ENCODE measurements around the gene GRK5. TPM values are rescaled to one million over a fixed set of nuclear protein-coding genes. Genes with fewer than 3 reads are reported as not detected.
A peak's percentile ranks its signal among the peaks of the same experiment; 100 is the strongest.

The GRK5 gene
- total and polyA plus RNA-seq, 5 donors from 2014 or later = 5.1 to 46.4 (median 14.5) TPM

- H3K36me3 Mint-ChIP-seq = peaks cover 28% of the 10 kb centered on the region
- peaks cover 27% of the 10 kb centered on the region for H3K36me3 ChIP-seq (ENCODE audit: control insufficient read depth, insufficient read depth, low read length)
- no peak overlapping the region for H3K4me3 ChIP-seq (ENCODE audit: low read depth, low read length)
- peaks cover 0 to 5% (median 0%) of the 10 kb centered on the region in 7 donors for H3K9me3 Mint-ChIP-seq
- no peaks in the 10 kb centered on the region for H3K9me3 ChIP-seq (ENCODE audit: control insufficient read depth in 2 of 2, low read length in 2 of 2)
- H3K27ac Mint-ChIP-seq = peak overlapping the region in 1 of 3 donors; percentile 91
- ATAC-seq (ENCODE audit: low read depth in 2 of 2) (no peak), DNase-seq (no peak)
- no peaks in the 10 kb centered on the region for H3K27me3 ChIP-seq (ENCODE audit: control insufficient read depth, insufficient read depth, low read length)
- H3K4me1 Mint-ChIP-seq = peaks cover 0 to 2% (median under 1%) of the 10 kb centered on the region in 4 donors
- no peak overlapping the region for H3K27ac ChIP-seq (ENCODE audit: insufficient read depth, low read length, poor library complexity, severe bottlenecking)
- H3K4me1 ChIP-seq (ENCODE audit: control insufficient read depth, insufficient read depth, low read length, poor library complexity, severe bottlenecking) = no peaks in the 10 kb centered on the region
- no peak overlapping the region for H3K4me3 Mint-ChIP-seq
- H3K27me3 Mint-ChIP-seq = no peaks in the 10 kb centered on the region
These were observed 231.3 kb downstream of the GRK5 start for GRCh38 chr10:119438717-119439116.

GRCh38 chr10:119439922-119440321 lies 232.6 kb downstream of the GRK5 start:
- Histone ChIP-seq H3K27ac (ENCODE audit: insufficient read depth, low read length, poor library complexity, severe bottlenecking) (no peak overlapping the region), H3K9me3 (ENCODE audit: control insufficient read depth in 2 of 2, low read length in 2 of 2) (no peaks in the 10 kb centered on the region), H3K27me3 (ENCODE audit: control insufficient read depth, insufficient read depth, low read length) (no peaks in the 10 kb centered on the region), H3K36me3 (ENCODE audit: control insufficient read depth, insufficient read depth, low read length) (peaks cover 25% of the 10 kb centered on the region), H3K4me1 (ENCODE audit: control insufficient read depth, insufficient read depth, low read length, poor library complexity, severe bottlenecking) (no peaks in the 10 kb centered on the region), H3K4me3 (ENCODE audit: low read depth, low read length) (no peak overlapping the region)
- ATAC-seq (ENCODE audit: low read depth in 2 of 2) = no peak
- peaks cover 0 to 2% (median under 1%) of the 10 kb centered on the region in 4 donors for H3K4me1 Mint-ChIP-seq
- H3K4me3 Mint-ChIP-seq = no peak overlapping the region
- DNase-seq = no peak
- no peak overlapping the region for H3K27ac Mint-ChIP-seq
- H3K9me3 Mint-ChIP-seq = peaks cover 0 to 1% (median 0%) of the 10 kb centered on the region in 7 donors
- peaks cover 17% of the 10 kb centered on the region for H3K36me3 Mint-ChIP-seq
- H3K27me3 Mint-ChIP-seq = no peaks in the 10 kb centered on the region

- ATAC-seq (ENCODE audit: low read depth in 2 of 2) = no peak
- Mint-ChIP-seq H3K36me3 (peaks cover 8% of the 10 kb centered on the region), H3K4me3 (no peak overlapping the region), H3K9me3 (no peaks in the 10 kb centered on the region), H3K27me3 (no peaks in the 10 kb centered on the region), H3K4me1 (peaks cover 0 to 11% (median under 1%) of the 10 kb centered on the region in 4 donors), H3K27ac (peak overlapping the region in 1 of 3 donors; percentile 26)
- Histone ChIP-seq H3K27me3 (ENCODE audit: control insufficient read depth, insufficient read depth, low read length) (no peaks in the 10 kb centered on the region), H3K4me1 (ENCODE audit: control insufficient read depth, insufficient read depth, low read length, poor library complexity, severe bottlenecking) (no peaks in the 10 kb centered on the region), H3K36me3 (ENCODE audit: control insufficient read depth, insufficient read depth, low read length) (peaks cover 25% of the 10 kb centered on the region), H3K27ac (ENCODE audit: insufficient read depth, low read length, poor library complexity, severe bottlenecking) (no peak overlapping the region), H3K4me3 (ENCODE audit: low read depth, low read length) (no peak overlapping the region), H3K9me3 (ENCODE audit: control insufficient read depth in 2 of 2, low read length in 2 of 2) (no peaks in the 10 kb centered on the region)
- no peak for DNase-seq
These were observed 233.9 kb downstream of the GRK5 start for GRCh38 chr10:119441151-119441821.

GRCh38 chr10:119441921-119442757 lies 234.8 kb downstream of the GRK5 start:
- DNase-seq = no peak
- H3K27me3 ChIP-seq (ENCODE audit: control insufficient read depth, insufficient read depth, low read length) = no peaks in the 10 kb centered on the region
- H3K9me3 Mint-ChIP-seq = no peaks in the 10 kb centered on the region
- H3K36me3 ChIP-seq (ENCODE audit: control insufficient read depth, insufficient read depth, low read length) = peaks cover 19% of the 10 kb centered on the region
- no peak overlapping the region for H3K27ac ChIP-seq (ENCODE audit: insufficient read depth, low read length, poor library complexity, severe bottlenecking)
- no peak overlapping the region for H3K27ac Mint-ChIP-seq
- H3K27me3 Mint-ChIP-seq = peaks cover 4% of the 10 kb centered on the region
- ATAC-seq (ENCODE audit: low read depth in 2 of 2) = no peak
- H3K4me1 ChIP-seq (ENCODE audit: control insufficient read depth, insufficient read depth, low read length, poor library complexity, severe bottlenecking) = no peaks in the 10 kb centered on the region
- H3K4me1 Mint-ChIP-seq = peaks cover 0 to 11% (median 2%) of the 10 kb centered on the region in 4 donors
- no peaks in the 10 kb centered on the region for H3K9me3 ChIP-seq (ENCODE audit: control insufficient read depth in 2 of 2, low read length in 2 of 2)
- H3K4me3 ChIP-seq (ENCODE audit: low read depth, low read length) = no peak overlapping the region
- no peak overlapping the region for H3K4me3 Mint-ChIP-seq
- peaks cover 10% of the 10 kb centered on the region for H3K36me3 Mint-ChIP-seq

GRCh38 chr10:119442758-119443060 lies 235.3 kb downstream of the GRK5 start:
- H3K4me3 Mint-ChIP-seq = no peak overlapping the region
- H3K9me3 ChIP-seq (ENCODE audit: control insufficient read depth in 2 of 2, low read length in 2 of 2) = no peaks in the 10 kb centered on the region
- H3K27me3 ChIP-seq (ENCODE audit: control insufficient read depth, insufficient read depth, low read length) = no peaks in the 10 kb centered on the region
- DNase-seq (no peak), ATAC-seq (ENCODE audit: low read depth in 2 of 2) (no peak)
- peaks cover 11% of the 10 kb centered on the region for H3K36me3 Mint-ChIP-seq
- H3K27ac Mint-ChIP-seq = no peak overlapping the region
- H3K27me3 Mint-ChIP-seq = peaks cover 4% of the 10 kb centered on the region
- H3K9me3 Mint-ChIP-seq = no peaks in the 10 kb centered on the region
- H3K4me1 ChIP-seq (ENCODE audit: control insufficient read depth, insufficient read depth, low read length, poor library complexity, severe bottlenecking) = no peaks in the 10 kb centered on the region
- H3K4me3 ChIP-seq (ENCODE audit: low read depth, low read length) = no peak overlapping the region
- no peak overlapping the region for H3K27ac ChIP-seq (ENCODE audit: insufficient read depth, low read length, poor library complexity, severe bottlenecking)
- H3K36me3 ChIP-seq (ENCODE audit: control insufficient read depth, insufficient read depth, low read length) = peaks cover 16% of the 10 kb centered on the region
- peaks cover 0 to 11% (median 2%) of the 10 kb centered on the region in 4 donors for H3K4me1 Mint-ChIP-seq

- H3K9me3 Mint-ChIP-seq = no peaks in the 10 kb centered on the region
- H3K9me3 ChIP-seq (ENCODE audit: control insufficient read depth in 2 of 2, low read length in 2 of 2) = no peaks in the 10 kb centered on the region
- ATAC-seq (ENCODE audit: low read depth in 2 of 2) = no peak
- peak overlapping the region in 1 of 3 donors; percentile 75 for H3K27ac Mint-ChIP-seq
- H3K27me3 Mint-ChIP-seq = peaks cover 4% of the 10 kb centered on the region
- H3K27me3 ChIP-seq (ENCODE audit: control insufficient read depth, insufficient read depth, low read length) = no peaks in the 10 kb centered on the region
- peaks cover 0 to 11% (median 2%) of the 10 kb centered on the region in 4 donors for H3K4me1 Mint-ChIP-seq
- H3K4me3 Mint-ChIP-seq = no peak overlapping the region
- peaks cover 18% of the 10 kb centered on the region for H3K36me3 ChIP-seq (ENCODE audit: control insufficient read depth, insufficient read depth, low read length)
- no peak overlapping the region for H3K4me3 ChIP-seq (ENCODE audit: low read depth, low read length)
- H3K27ac ChIP-seq (ENCODE audit: insufficient read depth, low read length, poor library complexity, severe bottlenecking) = no peak overlapping the region
- no peak for DNase-seq
- H3K36me3 Mint-ChIP-seq = peaks cover 11% of the 10 kb centered on the region
- H3K4me1 ChIP-seq (ENCODE audit: control insufficient read depth, insufficient read depth, low read length, poor library complexity, severe bottlenecking) = no peaks in the 10 kb centered on the region
These were observed 236.1 kb downstream of the GRK5 start for GRCh38 chr10:119443441-119443840.

GRCh38 chr10:119443970-119444660 lies 236.7 kb downstream of the GRK5 start:
- peaks cover 0 to 11% (median 2%) of the 10 kb centered on the region in 4 donors for H3K4me1 Mint-ChIP-seq
- no peak overlapping the region for H3K4me3 ChIP-seq (ENCODE audit: low read depth, low read length)
- H3K36me3 ChIP-seq (ENCODE audit: control insufficient read depth, insufficient read depth, low read length) = peaks cover 20% of the 10 kb centered on the region
- H3K27me3 Mint-ChIP-seq = peaks cover 4% of the 10 kb centered on the region
- no peak for DNase-seq
- no peak overlapping the region for H3K4me3 Mint-ChIP-seq
- H3K9me3 ChIP-seq (ENCODE audit: control insufficient read depth in 2 of 2, low read length in 2 of 2) = no peaks in the 10 kb centered on the region
- no peak for ATAC-seq (ENCODE audit: low read depth in 2 of 2)
- no peak overlapping the region for H3K27ac Mint-ChIP-seq
- H3K36me3 Mint-ChIP-seq = peaks cover 11% of the 10 kb centered on the region
- H3K27me3 ChIP-seq (ENCODE audit: control insufficient read depth, insufficient read depth, low read length) = no peaks in the 10 kb centered on the region
- no peak overlapping the region for H3K27ac ChIP-seq (ENCODE audit: insufficient read depth, low read length, poor library complexity, severe bottlenecking)
- no peaks in the 10 kb centered on the region for H3K4me1 ChIP-seq (ENCODE audit: control insufficient read depth, insufficient read depth, low read length, poor library complexity, severe bottlenecking)
- no peaks in the 10 kb centered on the region for H3K9me3 Mint-ChIP-seq

All from CD4-positive, CD25-positive, alpha-beta regulatory T cell (primary cell).